ENCODE data around the gene KRTAP10-4.

The KRTAP10-4 gene

GRCh38 chr21:44617071-44617501, 43.6 kb downstream of the KRTAP10-4 start:
- no peak for DNase-seq (ENCODE audit: low read depth)

DNA sequence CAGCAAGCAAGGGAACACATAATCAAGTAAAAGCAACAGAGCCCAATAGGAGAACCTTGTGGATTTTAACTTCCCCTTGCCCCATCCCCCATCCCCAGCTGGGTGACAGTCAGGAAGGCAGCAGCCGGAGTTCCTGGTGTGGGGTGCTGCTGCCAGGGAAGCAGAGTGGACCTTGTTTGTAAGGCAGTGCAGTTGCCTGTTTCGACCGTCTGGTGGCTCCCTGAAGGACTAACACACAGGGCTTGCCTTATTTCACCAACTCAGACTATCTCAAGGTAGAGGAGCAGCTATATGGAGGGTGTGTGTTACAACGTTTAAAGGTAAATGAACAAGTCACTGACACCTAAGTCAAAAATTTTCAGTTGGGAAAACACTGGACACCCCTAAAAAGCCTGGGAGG, 45.0 kb downstream of the KRTAP10-4 start:
- DNase-seq (ENCODE audit: low read depth), result no peak

DNA sequence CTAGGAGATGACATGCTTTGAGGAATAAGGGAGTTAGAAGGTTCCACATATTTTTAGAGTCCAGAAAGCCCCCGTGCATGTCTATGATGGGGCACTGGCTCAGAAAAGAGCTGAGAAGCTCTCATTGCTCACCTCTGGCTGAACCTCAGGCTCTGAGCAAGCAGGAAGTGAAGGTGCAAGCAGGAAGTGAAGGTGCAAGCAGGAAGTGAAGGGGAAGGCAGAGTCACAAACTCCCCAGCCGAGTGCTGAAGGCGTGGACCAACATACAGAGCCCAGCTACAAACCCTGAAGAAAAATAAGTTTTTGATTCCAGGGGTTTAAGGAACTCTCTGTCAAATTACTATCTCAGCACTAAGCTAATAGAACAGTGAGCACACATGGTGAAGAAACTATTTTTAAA, 45.4 kb downstream of the KRTAP10-4 start:
- DNase-seq (ENCODE audit: low read depth), result peak; percentile 51

- no peak for DNase-seq (ENCODE audit: low read depth)
Observed at GRCh38 chr21:44619886-44620285, 46.4 kb downstream of the KRTAP10-4 start.

GRCh38 chr21:44623575-44623974, 50.0 kb downstream of the KRTAP10-4 start:
- DNase-seq (ENCODE audit: low read depth), result no peak
